Stimulated activated CD4-positive, alpha-beta T cell treated with anti-CD3 and anti-CD28 coated beads, Interleukin-4, amount 100 ng/mL, for 24 hours (primary cell): Measurements from ENCODE around the gene CTPS2.

ENCODE experiments used
- DNase-seq: peaks from one replicate; pipeline ENCODE4 v3.0.0-alpha.2; 2020

CTPS2 gene

DNA sequence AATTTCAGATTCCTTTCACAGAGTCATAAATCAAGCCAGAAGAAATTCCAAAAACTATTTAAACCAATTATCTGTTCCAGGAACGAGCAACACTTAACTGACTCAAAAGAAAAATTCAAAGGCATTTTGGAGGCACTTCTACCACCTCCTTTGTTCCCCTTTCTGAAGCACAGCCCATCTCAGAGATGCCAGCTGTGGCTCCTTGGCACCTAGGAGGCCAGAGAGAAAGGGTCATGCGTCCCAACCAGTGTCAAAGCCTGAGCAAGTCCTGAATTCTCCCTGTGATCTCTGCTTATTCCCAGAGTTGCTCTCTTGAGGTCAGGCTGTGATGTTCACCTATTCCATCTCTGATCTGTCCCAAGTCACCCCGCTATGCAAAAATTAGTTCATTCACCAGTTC lies 167.5 kb downstream of the CTPS2 start:
- no peak for DNase-seq
